K562 (cell line): ENCODE measurements around the gene RRAS. TPM values are rescaled to one million over a fixed set of nuclear protein-coding genes. Genes with fewer than 3 reads are reported as not detected.
A peak's percentile ranks its signal among the peaks of the same experiment; 100 is the strongest.

Experiments used
- ARID2 ChIP-seq: fragments of 450-650 bp; IDR thresholded peaks from 2 replicates; pipeline ENCODE4 v1.6.1; 2017; ENCODE audit warnings: antibody characterized with exemption, mild to moderate bottlenecking
- E2F8 ChIP-seq: fragments of 450-650 bp; IDR thresholded peaks from 2 replicates; pipeline ENCODE4 v1.7.1; 2018; ENCODE audit warnings: mild to moderate bottlenecking, low read depth; ENCODE audit not compliant: partially characterized antibody
- KDM2B ChIP-seq: fragments of 250-450 bp; sonication (Bioruptor Pico); IDR thresholded peaks from 2 replicates; pipeline ENCODE4 v1.8.0; 2021; ENCODE audit warnings: mild to moderate bottlenecking, moderate library complexity
- MGA ChIP-seq: fragments of 450-650 bp; IDR thresholded peaks from 2 replicates; pipeline ENCODE4 v1.6.1; 2016; ENCODE audit warnings: mild to moderate bottlenecking, moderate library complexity
- NFRKB ChIP-seq: fragments of 450-650 bp; IDR thresholded peaks from 2 replicates; pipeline ENCODE4 v1.6.1; 2016; ENCODE audit warnings: low read depth
- TSHZ1 ChIP-seq: fragments of 250-450 bp; sonication (Bioruptor Pico); IDR thresholded peaks from 2 replicates; pipeline ENCODE4 v1.4.0; 2020; ENCODE audit warnings: mild to moderate bottlenecking, moderate library complexity
- ZNF766 ChIP-seq: fragments of 200-800 bp; sonication (Bioruptor generic); conservative IDR thresholded peaks from 2 replicates; pipeline ENCODE4 v1.6.1; 2016; ENCODE audit warnings: missing genetic modification characterization, missing compliant biosample characterization
- polyA plus RNA-seq, 8 experiments: library from polyadenylated mRNA; depleted of rRNA in 4 of 8; stranded (reverse) in 5 of 8; unstranded in 3 of 8; fragments of >200 nt; fragmentation: Nextera tagmentation in 2 of 8; fragmentation: Illumina TruSeq in 1 of 8; extraction: Ambion mirVana in 2 of 8; extraction: Trizol in 1 of 8; gene quantifications; 2 replicates each; pipeline versions ENCODE4 v1.2.1 to v1.2.3, GENCODE V29; 2011 to 2014; ENCODE audit warnings: inconsistent platforms in 1 of 8, missing spikeins in 1 of 8
- total RNA-seq, 7 experiments: library from RNA; depleted of rRNA in 6 of 7; stranded (reverse); fragments of >200 nt in 6 of 7; fragmentation: Illumina TruSeq in 2 of 7; extraction: Trizol in 2 of 7; gene quantifications; 2 replicates each; pipeline versions ENCODE4 v1.2.1 to v1.2.3, GENCODE V29; 2011 to 2021; ENCODE audit warnings: low replicate concordance in 1 of 7

RRAS gene
- total and polyA plus RNA-seq, 9 of the 15 experiments (the other 6 are each of a cell fraction or from before 2014, with no cell fraction given), result 0.70 to 17.3 (median 8.2) TPM

GRCh38 chr19:49640113-49640898 lies at the start of gene RRAS (continued):
- TF ChIP-seq MGA, result no peak
- peak; percentile 62 for TF ChIP-seq E2F8
- no peak for TF ChIP-seq KDM2B (CRISPR knock-in tag)
- no peak for TF ChIP-seq ARID2
- no peak for TF ChIP-seq ZNF766 (CRISPR knock-in tag)
- TF ChIP-seq NFRKB, result no peak; the same call in 1 of the 2 replicates
- TF ChIP-seq TSHZ1 (CRISPR knock-in tag), result no peak
